BE2C (cell line): ENCODE data around the gene RNF144A.

Experiments used
- DNase-seq: peaks from one replicate; pipeline ENCODE4 v3.0.0-alpha.2; 2020
- H3K27me3 ChIP-seq: fragments of 250-450 bp; sonication (Bioruptor Pico); 2 replicates; pipeline ENCODE4 v1.5.1; 2020; ENCODE audit warnings: mild to moderate bottlenecking
- H3K36me3 ChIP-seq: fragments of 250-450 bp; sonication (Bioruptor Pico); 2 replicates; pipeline ENCODE4 v1.5.1; 2020; ENCODE audit warnings: mild to moderate bottlenecking
- H3K4me1 ChIP-seq: fragments of 250-450 bp; sonication (Bioruptor Pico); 2 replicates; pipeline ENCODE4 v1.5.1; 2020
- H3K4me3 ChIP-seq: 2 replicates; pipeline ENCODE4 v1.5.1; 2011; ENCODE audit warnings: low read depth, low read length
- H3K9me3 ChIP-seq: fragments of 250-450 bp; sonication (Bioruptor Pico); 2 replicates; pipeline ENCODE4 v1.5.1; 2020
- CTCF ChIP-seq: IDR thresholded peaks from 2 replicates; pipeline ENCODE4 v1.5.1; 2012; ENCODE audit warnings: mild to moderate bottlenecking, low read depth, low read length

RNF144A gene

GRCh38 chr2:6940820-6941219 lies 23.6 kb downstream of the RNF144A start:
- DNase-seq: no peak
- Histone ChIP-seq H3K27me3 (no peaks in the 10 kb centered on the region), H3K36me3 (peaks cover 16% of the 10 kb centered on the region), H3K4me1 (peaks cover 3% of the 10 kb centered on the region; the same call in 1 of the 2 replicates), H3K4me3 (no peak overlapping the region), H3K9me3 (no peaks in the 10 kb centered on the region)
- TF ChIP-seq CTCF: no peak

GRCh38 chr2:6941299-6942046 lies 24.3 kb downstream of the RNF144A start:
- H3K36me3 ChIP-seq: peaks cover 16% of the 10 kb centered on the region
- TF ChIP-seq CTCF: no peak
- no peak for DNase-seq
- no peaks in the 10 kb centered on the region for H3K27me3 ChIP-seq
- H3K4me1 ChIP-seq: peaks cover 3% of the 10 kb centered on the region; the same call in 1 of the 2 replicates
- H3K9me3 ChIP-seq: no peaks in the 10 kb centered on the region
- no peak overlapping the region for H3K4me3 ChIP-seq

- H3K27me3 ChIP-seq: no peaks in the 10 kb centered on the region
- DNase-seq: no peak
- peaks cover 16% of the 10 kb centered on the region for H3K36me3 ChIP-seq
- H3K9me3 ChIP-seq: no peaks in the 10 kb centered on the region
- no peak for TF ChIP-seq CTCF
- no peak overlapping the region for H3K4me3 ChIP-seq
- peaks cover 3% of the 10 kb centered on the region; the same call in 1 of the 2 replicates for H3K4me1 ChIP-seq
These were observed 25.6 kb downstream of the RNF144A start for GRCh38 chr2:6942848-6943247.

- Histone ChIP-seq H3K4me1 (peaks cover 3% of the 10 kb centered on the region; the same call in 1 of the 2 replicates), H3K9me3 (no peaks in the 10 kb centered on the region), H3K36me3 (peaks cover 18% of the 10 kb centered on the region), H3K27me3 (no peaks in the 10 kb centered on the region), H3K4me3 (no peak overlapping the region)
- no peak for DNase-seq
- no peak for TF ChIP-seq CTCF
These were observed 26.3 kb downstream of the RNF144A start for GRCh38 chr2:6943523-6943922.

GRCh38 chr2:6943971-6944370 lies 26.8 kb downstream of the RNF144A start:
- no peak for TF ChIP-seq CTCF
- Histone ChIP-seq H3K4me3 (no peak overlapping the region), H3K27me3 (no peaks in the 10 kb centered on the region), H3K9me3 (no peaks in the 10 kb centered on the region), H3K4me1 (peaks cover 3% of the 10 kb centered on the region; the same call in 1 of the 2 replicates), H3K36me3 (peaks cover 18% of the 10 kb centered on the region)
- no peak for DNase-seq

GRCh38 chr2:6944555-6944954 lies 27.3 kb downstream of the RNF144A start:
- Histone ChIP-seq H3K9me3 (no peaks in the 10 kb centered on the region), H3K4me3 (no peak overlapping the region), H3K4me1 (peaks cover 3% of the 10 kb centered on the region; the same call in 1 of the 2 replicates), H3K36me3 (peaks cover 18% of the 10 kb centered on the region), H3K27me3 (no peaks in the 10 kb centered on the region)
- TF ChIP-seq CTCF: no peak
- no peak for DNase-seq
